ENCODE data around the gene TAX1BP3. TPM values are rescaled to one million over a fixed set of nuclear protein-coding genes. Genes with fewer than 3 reads are reported as not detected.

Gene TAX1BP3
- total and polyA plus RNA-seq, 9 of the 15 experiments (the other 6 are each of a cell fraction or from before 2014, with no cell fraction given): 0.99 to 14.5 (median 6.2) TPM

- FAIRE-seq (no peak), ATAC-seq (no peak), DNase-seq (ENCODE audit: extremely low read depth in 1 of 4, low spot score in 3 of 4) (no peak)
- Histone ChIP-seq H3K9me1 (ENCODE audit: control insufficient read depth, insufficient read depth, low read length) (peaks cover 6% of the 10 kb centered on the region), H3K4me1 (replicated peaks in 1 of 2; ENCODE audit: control insufficient read depth in 2 of 2, insufficient read depth in 2 of 2, low read length in 2 of 2) (peaks cover 6 to 39% of the 10 kb centered on the region in 2 experiments; a peak in 4 of 5 replicates), H4K20me1 (replicated peaks; ENCODE audit: control insufficient read depth, insufficient read depth, low read length) (0 out of 2 replicates have a peak, but pooled peaks cover 16% of the 10 kb centered on the region), H3K9ac (ENCODE audit: insufficient read depth in 1 of 2, low read depth in 2 of 2, low read length in 2 of 2) (no peak overlapping the region), H3K9me3 (replicated peaks; ENCODE audit: control insufficient read depth, insufficient read depth, low read depth, low read length) (no peaks in the 10 kb centered on the region), H3K4me2 (ENCODE audit: insufficient read depth, low read length) (no peak overlapping the region), H2AFZ (ENCODE audit: low read depth, low read length) (no peak overlapping the region), H3K27ac (ENCODE audit: extremely low read depth, low read depth, low read length) (no peak overlapping the region), H3K79me2 (ENCODE audit: control insufficient read depth, insufficient read depth, low read length) (peaks cover 20% of the 10 kb centered on the region), H3K27me3 (ENCODE audit: control insufficient read depth in 2 of 2, insufficient read depth in 2 of 2, low read length in 2 of 2) (no peaks in the 10 kb centered on the region), H3K4me3 (no peak overlapping the region), H3K36me3 (ENCODE audit: control insufficient read depth, insufficient read depth, low read length) (peaks cover 5% of the 10 kb centered on the region; the same call in 1 of the 3 replicates)
- in situ Hi-C loops (cut with MboI) (no loop called here), intact Hi-C loops (cut with micrococcal nuclease) (no loop called here)
- TF ChIP-seq REST (IDR thresholded peaks at IDR 0.05; ENCODE audit: borderline replicate concordance) (no peak), REST (CRISPR knock-in tag; IDR thresholded peaks at IDR 0.05; ENCODE audit: low read depth) (no peak), MCM3 (IDR thresholded peaks at IDR 0.05) (no peak), NFE2L1 (tag; IDR thresholded peaks at IDR 0.05; ENCODE audit: borderline replicate concordance, low read depth) (no peak)
- no TSS peak for BruUV-seq (replicated peaks)
- CTCF ChIA-PET (ENCODE audit: low intra/inter-chr PET ratio): no interaction called here
- POLR2A ChIA-PET: no interaction called here
- WGBS (ENCODE audit: insufficient coverage, low coverage, missing lambda C conversion rate): 73% methylated on average over 4 of the region's 5 CpGs
Observed at GRCh38 chr17:3665834-3666233, 2.5 kb downstream of the TAX1BP3 start.

Data from K562 (cell line).